ENCODE measurements around the gene CLDN14. TPM values are rescaled to one million over a fixed set of nuclear protein-coding genes. Genes with fewer than 3 reads are reported as not detected.
A peak's percentile ranks its signal among the peaks of the same experiment; 100 is the strongest.

Gene CLDN14
- total RNA-seq, 1 donor, result not detected

DNA sequence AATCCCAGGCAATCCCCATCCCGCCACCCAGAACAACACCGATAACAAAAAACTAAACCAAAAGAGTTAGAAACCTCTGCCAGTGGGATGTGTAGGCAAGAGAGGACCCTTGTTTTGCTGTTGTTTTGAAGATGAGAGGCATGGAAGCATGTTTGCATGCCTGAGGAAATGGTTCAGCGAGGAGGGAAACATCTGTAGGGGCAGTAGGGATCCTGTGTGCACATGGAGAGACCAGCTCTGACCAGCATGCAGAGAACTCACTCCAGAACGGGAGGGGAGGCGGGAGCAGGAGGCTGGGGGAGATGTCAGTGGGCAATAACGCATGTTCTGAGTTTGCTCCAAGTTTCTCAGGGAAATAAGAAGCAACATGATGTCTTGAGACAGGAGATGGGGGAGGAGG lies 5.3 kb downstream of the CLDN14 start:
- no peak for TF ChIP-seq CTCF (IDR thresholded peaks at IDR 0.05; ENCODE audit: insufficient read depth, low read depth, low read length)
- no peak for DNase-seq (ENCODE audit: low read depth)
- H3K4me3 ChIP-seq (ENCODE audit: low read depth, low read length), result no peak overlapping the region

- TF ChIP-seq CTCF (IDR thresholded peaks at IDR 0.05; ENCODE audit: insufficient read depth, low read depth, low read length), result no peak
- DNase-seq (ENCODE audit: low read depth), result no peak
- H3K4me3 ChIP-seq (ENCODE audit: low read depth, low read length), result no peak overlapping the region
Measured at GRCh38 chr21:36473203-36473602, 6.7 kb downstream of the CLDN14 start.

DNA sequence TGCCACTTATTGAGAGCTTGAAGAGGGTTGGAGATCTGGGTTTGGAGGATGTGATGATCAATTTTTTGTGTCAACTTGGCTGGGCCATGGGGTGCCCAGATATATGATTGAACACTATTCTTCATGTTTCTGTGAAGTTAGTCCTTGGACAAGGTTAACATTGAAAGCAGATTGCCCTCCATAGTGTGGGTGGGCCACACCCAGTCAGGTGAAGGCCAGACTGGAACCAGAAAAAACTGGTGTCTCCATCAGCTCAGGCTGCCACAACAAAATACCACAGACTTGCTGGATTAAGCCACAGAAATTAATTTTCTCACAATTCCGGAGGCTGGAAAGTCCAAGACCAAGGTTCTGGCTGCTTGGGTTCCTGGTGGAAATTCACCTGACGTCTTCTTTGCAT lies 7.5 kb downstream of the CLDN14 start:
- TF ChIP-seq CTCF (IDR thresholded peaks at IDR 0.05; ENCODE audit: insufficient read depth, low read depth, low read length), result no peak
- DNase-seq (ENCODE audit: low read depth), result no peak
- H3K4me3 ChIP-seq (ENCODE audit: low read depth, low read length), result no peak overlapping the region

GRCh38 chr21:36471254-36471723 lies 8.6 kb downstream of the CLDN14 start:
- no peak overlapping the region for H3K4me3 ChIP-seq (ENCODE audit: low read depth, low read length)
- peak; percentile 30 for DNase-seq (ENCODE audit: low read depth)
- TF ChIP-seq CTCF (IDR thresholded peaks at IDR 0.05; ENCODE audit: insufficient read depth, low read depth, low read length), result no peak

DNA sequence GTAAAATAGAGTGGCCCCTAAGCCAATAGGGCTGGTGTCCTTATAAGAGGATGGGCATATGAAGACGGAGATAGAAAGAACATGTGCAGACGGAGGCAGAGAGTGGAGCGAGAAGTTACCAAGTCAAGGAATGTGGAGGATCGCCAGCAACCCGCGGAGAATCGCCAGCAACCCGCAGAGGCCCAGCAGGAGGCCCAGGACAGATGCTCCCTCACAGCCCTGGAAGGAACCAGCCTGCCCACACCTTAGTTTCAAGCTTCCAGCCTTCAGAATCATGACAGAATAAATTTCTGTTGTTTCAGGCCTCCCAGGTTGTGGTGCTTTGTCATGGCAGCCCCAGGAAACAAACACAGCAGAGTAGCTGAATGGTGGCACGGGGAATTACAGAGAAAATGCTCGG lies 9.6 kb downstream of the CLDN14 start:
- DNase-seq (ENCODE audit: low read depth), result no peak
- TF ChIP-seq CTCF (IDR thresholded peaks at IDR 0.05; ENCODE audit: insufficient read depth, low read depth, low read length), result no peak

GRCh38 chr21:36466061-36466511 lies 13.8 kb downstream of the CLDN14 start:
- no peak for TF ChIP-seq CTCF (IDR thresholded peaks at IDR 0.05; ENCODE audit: insufficient read depth, low read depth, low read length)
- H3K4me3 ChIP-seq (ENCODE audit: low read depth, low read length), result no peak overlapping the region
- no peak for DNase-seq (ENCODE audit: low read depth)

More for the DNA sequence above, 9.6 kb downstream of the CLDN14 start:
- no peak overlapping the region for H3K4me3 ChIP-seq (ENCODE audit: low read depth, low read length)

DNA sequence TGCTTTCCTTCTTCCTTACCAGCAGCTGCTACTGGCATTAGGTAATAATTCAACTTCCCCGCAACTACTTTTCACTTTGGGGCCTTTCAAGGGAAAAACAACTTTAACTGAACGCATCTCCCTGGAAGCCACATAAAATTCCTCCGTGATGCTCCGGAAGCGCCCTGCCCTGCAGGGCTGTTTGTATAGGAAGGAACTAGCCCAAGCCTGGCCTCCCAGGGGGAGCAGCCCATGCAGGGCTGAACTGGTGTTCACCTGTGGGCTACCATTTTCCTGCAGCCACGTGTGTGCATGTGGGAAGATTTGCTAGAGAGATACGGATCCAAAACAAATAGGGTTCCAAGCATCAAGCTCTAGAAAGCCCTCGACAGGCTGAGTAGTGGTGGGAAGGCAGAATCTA lies 14.4 kb downstream of the CLDN14 start:
- TF ChIP-seq CTCF (IDR thresholded peaks at IDR 0.05; ENCODE audit: insufficient read depth, low read depth, low read length), result no peak

More for the DNA sequence above, 14.4 kb downstream of the CLDN14 start:
- no peak for DNase-seq (ENCODE audit: low read depth)
- H3K4me3 ChIP-seq (ENCODE audit: low read depth, low read length), result no peak overlapping the region
